GM20431 (cell line): ENCODE data around the gene MITF.

Experiments
- in situ Hi-C: fragments of 300-500 bp; cut with MseI, MboI; formaldehyde crosslinking; loops from one replicate; pipeline ENCODE4 v1.15.0; 2020; ENCODE audit warnings: low sequenced_read_pairs; ENCODE audit not compliant: unreplicated experiment

MITF gene

DNA sequence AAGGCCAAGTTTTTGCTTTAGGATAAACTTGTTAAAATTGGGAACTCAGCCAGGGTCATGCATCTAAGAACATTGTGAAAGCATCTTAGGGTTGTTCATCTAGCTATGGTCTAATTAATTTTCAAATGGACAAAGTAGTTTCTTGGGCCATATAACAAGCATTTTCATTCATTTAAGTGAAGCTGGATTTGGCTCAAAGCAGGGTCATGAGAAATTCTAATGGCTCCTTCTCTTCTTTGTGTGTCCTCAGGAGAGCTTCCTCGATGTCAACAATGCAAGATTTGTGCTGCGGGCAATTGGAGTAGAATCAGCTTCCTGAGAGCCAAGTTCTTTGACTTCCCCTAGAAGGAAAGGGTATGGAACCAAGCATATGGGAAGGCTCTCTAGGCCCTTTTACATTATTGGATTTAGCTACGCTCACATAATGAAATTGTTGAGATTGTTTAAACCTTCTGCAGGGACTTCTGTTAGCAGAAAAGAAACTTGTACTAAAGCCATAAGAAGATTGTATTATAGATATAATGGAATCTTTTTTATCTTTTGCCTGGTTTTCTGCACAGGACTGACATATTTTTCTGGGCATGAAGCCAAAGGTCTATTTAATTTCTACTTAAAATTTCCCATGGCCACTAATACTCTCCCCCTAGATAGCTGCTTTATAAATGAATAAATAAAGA is 258.5 kb downstream of the MITF start:
- in situ Hi-C loops = no loop called here

- in situ Hi-C loops = no loop called here
Measured at GRCh38 chr3:69998759-69999139, 259.5 kb downstream of the MITF start.

GRCh38 chr3:69999140-70000027 is 260.1 kb downstream of the MITF start, which contains the start of gene SAMMSON:
Gene SAMMSON, plus strand, starts transcription at chr3:69999733.
- in situ Hi-C loops = no loop called here

DNA sequence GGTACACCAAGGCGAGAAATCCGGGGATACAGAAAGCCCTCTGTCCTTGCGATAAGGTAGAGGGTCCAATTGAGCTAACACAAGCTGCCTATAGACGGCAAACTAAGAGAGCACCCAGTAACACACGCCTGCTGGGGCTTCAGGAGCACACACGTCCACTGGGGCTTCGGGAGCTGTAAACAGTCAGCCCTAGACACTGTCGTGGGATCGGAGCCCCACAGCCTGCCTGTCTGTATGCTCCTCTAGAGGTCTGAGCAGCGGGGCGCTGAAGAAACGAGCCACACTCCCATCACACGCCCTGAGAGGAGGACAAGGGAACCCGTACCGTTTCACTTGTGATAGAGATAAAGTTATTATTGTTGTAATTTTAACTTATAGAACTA is 260.8 kb downstream of the MITF start:
- in situ Hi-C loops = no loop called here

DNA sequence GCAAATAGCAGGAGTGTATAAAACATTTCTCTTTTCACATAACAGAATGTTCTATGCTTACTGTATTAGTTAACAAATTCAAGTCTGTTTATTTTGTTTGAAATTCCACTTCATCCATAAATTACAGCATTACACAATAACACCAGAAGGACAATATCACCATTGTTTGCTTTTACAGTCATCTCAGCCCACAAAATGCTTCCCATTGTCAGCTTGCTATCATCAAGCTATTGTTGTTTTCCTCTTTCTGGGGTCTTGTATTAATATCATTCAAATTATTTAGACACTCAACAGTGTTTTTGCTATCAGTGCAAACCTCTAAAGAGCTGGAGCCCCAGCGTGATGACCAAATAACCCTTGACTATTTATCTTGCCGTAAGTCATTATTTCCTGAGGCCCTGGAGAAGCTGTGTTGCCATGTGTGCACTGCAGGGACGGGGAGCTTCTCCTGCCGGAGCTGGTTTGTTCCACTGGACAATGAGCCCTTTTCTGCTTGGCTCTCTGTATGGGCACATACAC is 261.4 kb downstream of the MITF start:
- in situ Hi-C loops = no loop called here

GRCh38 chr3:70003119-70003518 is 263.9 kb downstream of the MITF start:
- in situ Hi-C loops = no loop called here

- in situ Hi-C loops = no loop called here
Measured at GRCh38 chr3:70006089-70006488, 266.8 kb downstream of the MITF start.

DNA sequence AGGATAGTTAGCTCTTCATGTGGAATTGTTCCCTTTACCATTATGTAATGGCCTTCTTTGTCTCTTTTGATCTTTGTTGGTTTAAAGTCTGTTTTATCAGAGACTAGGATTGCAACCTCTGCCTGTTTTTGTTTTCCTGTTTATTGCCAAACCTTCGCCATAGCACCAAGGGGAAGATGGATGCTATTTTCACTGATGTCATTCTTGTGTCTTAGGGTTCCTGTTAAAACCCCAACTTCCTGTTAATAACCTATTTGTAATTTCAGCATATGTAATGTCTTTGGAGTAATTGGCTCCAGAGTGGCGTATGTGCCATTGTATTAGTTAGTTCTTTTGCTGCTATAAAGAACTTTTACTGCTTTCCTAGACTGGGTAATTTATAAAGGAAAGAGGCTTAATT is 271.1 kb downstream of the MITF start:
- in situ Hi-C loops = no loop called here

DNA sequence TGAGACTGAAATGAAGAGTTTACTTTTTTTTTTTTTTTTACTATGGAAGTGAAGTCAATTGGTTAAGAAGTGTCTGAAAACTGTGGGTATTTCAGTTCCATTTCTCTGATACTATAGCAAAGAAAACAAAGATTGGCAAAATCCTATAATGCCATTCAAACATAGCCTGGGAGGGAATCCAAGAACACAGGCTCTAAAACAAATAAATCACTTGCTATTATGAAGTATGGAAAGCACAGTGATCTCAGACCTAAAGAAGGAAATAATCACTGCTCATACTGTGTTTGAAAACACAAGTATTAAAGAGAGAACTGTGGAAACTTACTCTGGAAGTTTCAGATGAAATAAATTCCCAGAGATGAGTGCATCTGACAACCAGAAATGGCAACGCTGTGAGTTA is 272.3 kb downstream of the MITF start:
- in situ Hi-C loops = no loop called here
